Astrocyte of the spinal cord (primary cell): ENCODE measurements around the gene ADGRB3.
A peak's percentile ranks its signal among the peaks of the same experiment; 100 is the strongest.
"Not testable (repeated sequence)": the region's sequence is repeated elsewhere in the genome, so short reads cannot be mapped to it uniquely, and the experiment has no call there.

Experiments
- DNase-seq: peaks from one replicate; pipeline ENCODE4 v3.0.0; 2011; ENCODE audit warnings: low read depth, low spot score
- H3K4me3 ChIP-seq: 2 replicates; pipeline ENCODE4 v1.5.1; 2011; ENCODE audit warnings: low read depth, mild to moderate bottlenecking, low read length, moderate library complexity
- CTCF ChIP-seq: IDR thresholded peaks from 2 replicates; pipeline ENCODE4 v1.5.1; 2012; ENCODE audit warnings: low read depth, mild to moderate bottlenecking, low read length, inconsistent platforms
- in situ Hi-C: cut with HindIII; loops from 2 replicates; pipeline ENCODE4 v1.10.0; 2017; ENCODE audit warnings: low sequenced_read_pairs

ADGRB3 gene

GRCh38 chr6:68880050-68880813, 245.2 kb downstream of the ADGRB3 start:
- no peak for DNase-seq
- TF ChIP-seq CTCF, result no peak

GRCh38 chr6:68883325-68883724, 248.2 kb downstream of the ADGRB3 start:
- DNase-seq, in situ Hi-C loops, H3K4me3 ChIP-seq: not testable (repeated sequence)

More at GRCh38 chr6:68880050-68880813, 245.2 kb downstream of the ADGRB3 start:
- H3K4me3 ChIP-seq, result no peak overlapping the region
- in situ Hi-C loops, result no loop called here

- DNase-seq, result peak; percentile 1
- no peak overlapping the region for H3K4me3 ChIP-seq
- TF ChIP-seq CTCF, result no peak
- in situ Hi-C loops, result no loop called here
These were observed 256.3 kb downstream of the ADGRB3 start for GRCh38 chr6:68891419-68891818.

- in situ Hi-C loops, result no loop called here
- TF ChIP-seq CTCF, result no peak
- no peak for DNase-seq
- no peak overlapping the region for H3K4me3 ChIP-seq
These were observed 257.4 kb downstream of the ADGRB3 start for GRCh38 chr6:68892452-68892851.

GRCh38 chr6:68895929-68896328, 260.8 kb downstream of the ADGRB3 start:
- in situ Hi-C loops, result no loop called here

GRCh38 chr6:68901044-68901443, 266.0 kb downstream of the ADGRB3 start:
- no peak for DNase-seq
- H3K4me3 ChIP-seq, result no peak overlapping the region
- TF ChIP-seq CTCF, result no peak
- in situ Hi-C loops, result no loop called here

More at GRCh38 chr6:68895929-68896328, 260.8 kb downstream of the ADGRB3 start:
- no peak for TF ChIP-seq CTCF
- DNase-seq, result no peak
- H3K4me3 ChIP-seq, result no peak overlapping the region

- no peak overlapping the region for H3K4me3 ChIP-seq
- TF ChIP-seq CTCF, result no peak
- in situ Hi-C loops, result no loop called here
- no peak for DNase-seq
These were observed 276.3 kb downstream of the ADGRB3 start for GRCh38 chr6:68911334-68911733.
